ENCODE measurements around the gene UVRAG.

The UVRAG gene

DNA sequence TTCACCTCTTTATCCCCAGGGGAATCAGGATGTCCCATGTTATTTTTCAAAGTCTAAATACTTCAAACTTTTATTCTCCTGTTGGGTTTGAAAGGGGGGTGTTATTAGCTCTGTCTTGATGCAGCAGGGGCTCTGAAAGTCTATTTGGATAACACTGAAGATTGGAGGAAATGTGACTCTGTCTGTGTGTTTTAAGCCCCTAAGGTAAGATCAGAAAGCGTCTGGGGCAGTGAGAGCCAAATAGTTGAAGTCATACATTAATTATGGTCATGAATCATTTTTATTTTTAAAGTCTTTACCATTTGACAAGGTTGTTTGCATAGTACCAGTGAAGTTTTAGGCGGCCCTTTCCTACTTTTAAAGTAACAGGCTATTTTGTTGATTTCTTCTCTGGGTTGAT lies 139.0 kb downstream of the UVRAG start:
- H3K27me3 ChIP-seq (replicated peaks; ENCODE audit: insufficient read depth, low read length): no peaks in the 10 kb centered on the region
- no peaks in the 10 kb centered on the region for H3K79me2 ChIP-seq (ENCODE audit: low read length)
- H2AFZ ChIP-seq (ENCODE audit: low read length): no peak overlapping the region
- no peak for TF ChIP-seq EZH2phosphoT487 (IDR thresholded peaks at IDR 0.05; ENCODE audit: low read length)
- no peak for TF ChIP-seq EZH2 (optimal IDR thresholded peaks at IDR 0.05; ENCODE audit: low read depth, low read length)
- TF ChIP-seq, protein P1, sequence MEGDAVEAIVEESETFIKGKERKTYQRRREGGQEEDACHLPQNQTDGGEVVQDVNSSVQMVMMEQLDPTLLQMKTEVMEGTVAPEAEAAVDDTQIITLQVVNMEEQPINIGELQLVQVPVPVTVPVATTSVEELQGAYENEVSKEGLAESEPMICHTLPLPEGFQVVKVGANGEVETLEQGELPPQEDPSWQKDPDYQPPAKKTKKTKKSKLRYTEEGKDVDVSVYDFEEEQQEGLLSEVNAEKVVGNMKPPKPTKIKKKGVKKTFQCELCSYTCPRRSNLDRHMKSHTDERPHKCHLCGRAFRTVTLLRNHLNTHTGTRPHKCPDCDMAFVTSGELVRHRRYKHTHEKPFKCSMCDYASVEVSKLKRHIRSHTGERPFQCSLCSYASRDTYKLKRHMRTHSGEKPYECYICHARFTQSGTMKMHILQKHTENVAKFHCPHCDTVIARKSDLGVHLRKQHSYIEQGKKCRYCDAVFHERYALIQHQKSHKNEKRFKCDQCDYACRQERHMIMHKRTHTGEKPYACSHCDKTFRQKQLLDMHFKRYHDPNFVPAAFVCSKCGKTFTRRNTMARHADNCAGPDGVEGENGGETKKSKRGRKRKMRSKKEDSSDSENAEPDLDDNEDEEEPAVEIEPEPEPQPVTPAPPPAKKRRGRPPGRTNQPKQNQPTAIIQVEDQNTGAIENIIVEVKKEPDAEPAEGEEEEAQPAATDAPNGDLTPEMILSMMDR (IDR thresholded peaks at IDR 0.05; ENCODE audit: low read length): no peak
- H4K20me1 ChIP-seq (ENCODE audit: insufficient read depth, low read length): no peaks in the 10 kb centered on the region
- H3K27ac ChIP-seq (ENCODE audit: low read length): no peak overlapping the region
- no peaks in the 10 kb centered on the region for H3K9me2 ChIP-seq (replicated peaks; ENCODE audit: insufficient read depth, low read length)
- no peak for DNase-seq
- H3K4me2 ChIP-seq (ENCODE audit: low read depth, low read length): no peak overlapping the region
- H3K36me3 ChIP-seq (replicated peaks; ENCODE audit: insufficient read depth, low read length): no peaks in the 10 kb centered on the region
- H3K4me3 ChIP-seq (ENCODE audit: low read length): no peak overlapping the region
- no peak overlapping the region for H3K9ac ChIP-seq (ENCODE audit: low read length)
- peaks cover 6% of the 10 kb centered on the region; the same call in 1 of the 2 replicates for H3K4me1 ChIP-seq (ENCODE audit: low read length)
- H3K9me3 ChIP-seq (replicated peaks; ENCODE audit: insufficient read depth, low read length): no peaks in the 10 kb centered on the region
- H3F3A ChIP-seq (ENCODE audit: insufficient read depth, low read length): no peaks in the 10 kb centered on the region

DNA sequence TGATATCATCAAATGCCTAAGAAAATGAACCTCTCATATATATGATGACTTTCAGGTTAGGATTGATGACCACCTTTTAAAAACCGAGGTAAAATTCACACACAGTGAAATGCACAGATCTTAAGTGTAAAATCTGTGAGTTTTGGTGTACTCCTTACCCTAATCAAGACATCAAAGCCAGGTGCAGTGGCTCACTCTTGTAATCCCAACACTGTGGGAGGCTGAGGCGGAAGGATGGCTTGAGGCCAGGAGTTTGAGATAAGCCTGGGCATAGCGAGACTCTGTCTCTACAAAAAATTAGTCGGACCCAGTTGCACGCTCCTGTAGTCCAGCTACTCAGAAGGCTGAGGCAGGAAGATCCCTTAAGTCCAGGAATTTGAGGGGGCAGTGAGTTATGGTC lies 140.4 kb downstream of the UVRAG start:
- Histone ChIP-seq H3K9me3 (replicated peaks; ENCODE audit: insufficient read depth, low read length) (no peaks in the 10 kb centered on the region), H4K20me1 (ENCODE audit: insufficient read depth, low read length) (no peaks in the 10 kb centered on the region), H3K79me2 (ENCODE audit: low read length) (no peaks in the 10 kb centered on the region), H3K36me3 (replicated peaks; ENCODE audit: insufficient read depth, low read length) (no peaks in the 10 kb centered on the region), H2AFZ (ENCODE audit: low read length) (no peak overlapping the region), H3K9ac (ENCODE audit: low read length) (no peak overlapping the region), H3K27me3 (replicated peaks; ENCODE audit: insufficient read depth, low read length) (no peaks in the 10 kb centered on the region), H3K9me2 (replicated peaks; ENCODE audit: insufficient read depth, low read length) (no peaks in the 10 kb centered on the region), H3F3A (ENCODE audit: insufficient read depth, low read length) (no peaks in the 10 kb centered on the region), H3K4me2 (ENCODE audit: low read depth, low read length) (no peak overlapping the region), H3K27ac (ENCODE audit: low read length) (no peak overlapping the region), H3K4me1 (ENCODE audit: low read length) (peaks cover 3% of the 10 kb centered on the region; the same call in 1 of the 2 replicates), H3K4me3 (ENCODE audit: low read length) (no peak overlapping the region)
- DNase-seq: no peak
- TF ChIP-seq, protein P1 (IDR thresholded peaks at IDR 0.05; ENCODE audit: low read length): no peak
- TF ChIP-seq EZH2phosphoT487 (IDR thresholded peaks at IDR 0.05; ENCODE audit: low read length) (no peak), EZH2 (optimal IDR thresholded peaks at IDR 0.05; ENCODE audit: low read depth, low read length) (no peak)

DNA sequence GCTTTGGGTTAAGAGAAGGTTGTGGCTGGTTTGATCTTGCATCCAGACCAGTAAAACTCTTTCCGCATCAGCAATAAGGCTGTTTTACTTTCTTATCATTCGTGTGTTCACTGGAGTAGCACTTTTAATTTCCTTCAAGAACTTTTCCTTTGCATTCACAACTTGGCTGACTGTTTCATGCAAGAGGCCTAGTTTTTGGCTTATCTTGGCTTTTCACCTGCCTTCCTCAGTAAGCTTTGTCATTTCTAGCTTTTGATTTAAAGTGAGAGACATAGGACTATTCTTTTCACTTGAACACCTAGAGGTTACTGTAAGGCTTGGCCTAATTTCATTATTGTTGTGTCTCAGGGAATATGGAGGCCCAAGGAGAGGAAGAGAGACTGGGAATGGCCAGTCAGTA lies 144.5 kb downstream of the UVRAG start:
- H3F3A ChIP-seq (ENCODE audit: insufficient read depth, low read length): no peaks in the 10 kb centered on the region
- no peaks in the 10 kb centered on the region for H4K20me1 ChIP-seq (ENCODE audit: insufficient read depth, low read length)
- no peak overlapping the region for H3K4me2 ChIP-seq (ENCODE audit: low read depth, low read length)
- H3K27ac ChIP-seq (ENCODE audit: low read length): no peak overlapping the region
- H2AFZ ChIP-seq (ENCODE audit: low read length): no peak overlapping the region
- H3K36me3 ChIP-seq (replicated peaks; ENCODE audit: insufficient read depth, low read length): no peaks in the 10 kb centered on the region
- DNase-seq: no peak
- no peaks in the 10 kb centered on the region for H3K4me1 ChIP-seq (ENCODE audit: low read length)
- TF ChIP-seq, protein P1 (IDR thresholded peaks at IDR 0.05; ENCODE audit: low read length): no peak
- TF ChIP-seq EZH2phosphoT487 (IDR thresholded peaks at IDR 0.05; ENCODE audit: low read length) (no peak), EZH2 (optimal IDR thresholded peaks at IDR 0.05; ENCODE audit: low read depth, low read length) (no peak)
- no peaks in the 10 kb centered on the region for H3K27me3 ChIP-seq (replicated peaks; ENCODE audit: insufficient read depth, low read length)
- H3K9ac ChIP-seq (ENCODE audit: low read length): no peak overlapping the region
- no peaks in the 10 kb centered on the region for H3K9me2 ChIP-seq (replicated peaks; ENCODE audit: insufficient read depth, low read length)
- H3K79me2 ChIP-seq (ENCODE audit: low read length): no peaks in the 10 kb centered on the region
- H3K4me3 ChIP-seq (ENCODE audit: low read length): no peak overlapping the region
- no peaks in the 10 kb centered on the region for H3K9me3 ChIP-seq (replicated peaks; ENCODE audit: insufficient read depth, low read length)
